GM04503 (cell line): ENCODE results near the gene MFAP3L.
"Not testable (repeated sequence)": the region's sequence is repeated elsewhere in the genome, so short reads cannot be mapped to it uniquely, and the experiment has no call there.

Source experiments
- DNase-seq: peaks from one replicate; pipeline ENCODE4 v3.0.0-alpha.2; 2012; ENCODE audit warnings: low read depth

MFAP3L gene

GRCh38 chr4:169987327-169988228 lies 38.6 kb downstream of the MFAP3L start:
- DNase-seq = no peak

- DNase-seq = no peak
These were observed 39.8 kb downstream of the MFAP3L start for GRCh38 chr4:169986369-169986768.

GRCh38 chr4:169985881-169986280 lies 40.3 kb downstream of the MFAP3L start:
- DNase-seq = no peak

GRCh38 chr4:169984745-169985144 lies 41.5 kb downstream of the MFAP3L start:
- no peak for DNase-seq

GRCh38 chr4:169984173-169984572 lies 42.0 kb downstream of the MFAP3L start:
- DNase-seq = no peak

GRCh38 chr4:169976951-169977350 lies 49.2 kb downstream of the MFAP3L start:
- DNase-seq = no peak

GRCh38 chr4:169975838-169976796 lies 50.1 kb downstream of the MFAP3L start:
- DNase-seq = no peak

GRCh38 chr4:169975131-169975837 lies 50.9 kb downstream of the MFAP3L start:
- no peak for DNase-seq

- DNase-seq = no peak
These were observed 54.7 kb downstream of the MFAP3L start for GRCh38 chr4:169971456-169972015.

GRCh38 chr4:169968999-169969398 lies 57.2 kb downstream of the MFAP3L start:
- DNase-seq = peak; percentile 87

- DNase-seq = no peak
These were observed 62.2 kb downstream of the MFAP3L start for GRCh38 chr4:169963998-169964397.

- DNase-seq = no peak
These were observed 66.9 kb downstream of the MFAP3L start for GRCh38 chr4:169959254-169959653.

GRCh38 chr4:169958629-169959028 lies 67.6 kb downstream of the MFAP3L start:
- no peak for DNase-seq

GRCh38 chr4:169957785-169958184 lies 68.4 kb downstream of the MFAP3L start:
- no peak for DNase-seq

GRCh38 chr4:169956091-169956843 lies 69.9 kb downstream of the MFAP3L start:
- DNase-seq = no peak

GRCh38 chr4:169955521-169955920 lies 70.7 kb downstream of the MFAP3L start:
- DNase-seq = no peak

- DNase-seq = no peak
These were observed 73.8 kb downstream of the MFAP3L start for GRCh38 chr4:169952236-169953002.

GRCh38 chr4:169948271-169948670 lies 77.9 kb downstream of the MFAP3L start:
- DNase-seq = no peak

GRCh38 chr4:169945636-169946035 lies 80.6 kb downstream of the MFAP3L start:
- no peak for DNase-seq

- DNase-seq = not testable (repeated sequence)
These were observed 82.6 kb downstream of the MFAP3L start for GRCh38 chr4:169943601-169944000.
